Stimulated activated CD4-positive, alpha-beta T cell treated with anti-CD3 and anti-CD28 coated beads, Interleukin-12 subunit alpha, Interleukin-12 subunit beta, amount 100 ng/mL, for 4 hours (primary cell): ENCODE data around the gene ZNF575.

Experiments
- DNase-seq: peaks from one replicate; pipeline ENCODE4 v3.0.0-alpha.2; 2020

Gene ZNF575

DNA sequence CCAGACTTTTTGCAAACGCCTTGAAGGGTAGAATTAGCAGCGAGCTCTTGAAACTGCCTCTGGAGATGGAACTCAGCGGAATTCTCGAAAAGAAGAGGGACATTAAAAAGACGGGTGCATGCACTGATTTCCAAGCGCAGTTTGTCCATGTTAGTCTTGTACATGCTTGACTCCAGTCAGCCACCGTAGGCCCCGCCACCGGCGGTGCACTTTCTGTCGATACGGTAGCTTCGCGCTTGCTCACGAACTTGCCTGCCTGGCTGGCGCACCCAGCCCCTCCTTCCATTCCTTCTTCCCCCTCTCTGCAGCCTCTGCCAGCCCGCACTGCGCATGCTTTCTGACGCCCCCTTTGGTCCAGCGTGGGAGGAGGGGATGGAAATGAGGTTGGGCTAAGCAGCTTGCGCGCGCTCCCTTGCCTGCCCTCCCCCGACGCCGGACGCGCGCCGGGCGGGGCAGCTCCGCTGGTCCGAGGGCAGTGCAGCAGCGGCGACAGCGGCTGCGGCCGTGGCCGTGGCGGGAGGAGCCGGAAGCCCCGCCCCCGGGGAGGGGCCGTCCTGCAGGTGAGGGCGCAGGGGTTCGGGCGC, at the start of gene ZNF575:
ZNF575 (plus strand) TSS at position 227 of the 584 bp plus-strand sequence. CDS start 1,235 bp downstream, outside the sequence.
- DNase-seq = peak; percentile 84

DNA sequence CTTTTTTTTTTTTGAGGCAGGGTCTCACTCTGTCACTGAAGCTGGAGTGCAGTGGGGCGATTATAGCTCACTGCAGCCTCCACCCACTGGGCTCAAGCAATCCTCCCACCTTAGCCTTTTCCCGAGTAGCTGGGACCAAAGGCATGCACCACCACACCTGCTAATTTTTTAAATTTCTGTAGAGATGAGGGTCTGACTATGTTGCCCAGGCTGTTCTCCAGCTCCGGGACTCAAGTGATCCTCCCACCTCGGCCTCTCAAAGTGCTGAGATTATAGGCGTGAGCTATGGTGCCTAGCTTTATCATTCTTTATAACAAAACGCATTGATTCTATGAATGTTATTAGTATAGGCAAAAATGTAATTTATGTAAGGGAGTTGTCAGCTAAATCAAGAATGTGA, 49.7 kb upstream of the ZNF575 start:
- DNase-seq = no peak

GRCh38 chr19:43485951-43486350, 47.0 kb upstream of the ZNF575 start:
- no peak for DNase-seq

DNA sequence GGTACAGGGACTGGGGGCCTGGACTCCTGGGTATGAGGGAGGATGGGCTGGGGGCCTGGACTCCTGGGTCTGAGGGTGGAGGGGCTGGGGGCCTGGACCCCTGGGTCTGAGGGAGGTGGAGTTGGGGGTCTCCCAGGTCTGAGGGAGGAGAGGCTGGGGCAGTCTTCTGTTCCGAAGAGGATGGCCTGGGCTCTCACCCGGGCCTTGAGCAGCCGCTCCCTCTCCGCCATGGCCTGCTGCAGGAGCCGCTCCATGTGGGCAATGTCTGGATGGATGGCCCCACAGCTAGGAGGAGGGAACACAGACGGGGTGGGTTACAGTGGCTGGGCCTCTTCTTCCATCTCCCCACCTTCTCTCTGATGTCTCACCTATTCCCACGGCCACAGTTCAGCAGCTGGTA, 46.6 kb upstream of the ZNF575 start:
- DNase-seq = no peak

- DNase-seq = no peak
These were observed 44.8 kb upstream of the ZNF575 start for GRCh38 chr19:43488179-43488578.

DNA sequence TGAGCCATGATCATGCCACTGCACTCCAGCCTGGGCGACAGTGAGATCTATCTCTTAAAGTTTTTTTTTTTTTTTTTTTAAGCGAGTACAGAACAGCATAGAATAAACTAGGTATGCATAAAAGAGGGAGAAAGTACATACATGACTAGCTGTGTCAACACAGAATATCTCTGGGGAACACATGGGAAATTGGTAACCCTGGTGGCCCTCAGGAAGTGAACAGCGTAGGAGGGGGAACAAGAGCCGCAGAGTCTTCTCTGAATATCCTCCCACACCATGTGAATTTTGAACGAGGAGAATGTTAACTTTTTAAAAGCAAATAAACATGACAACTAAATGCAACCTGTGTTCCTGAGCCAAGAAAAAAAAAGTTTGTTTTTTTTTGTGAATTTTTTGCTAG, 43.7 kb upstream of the ZNF575 start:
- DNase-seq = no peak

- no peak for DNase-seq
These were observed 42.9 kb upstream of the ZNF575 start for GRCh38 chr19:43489979-43490599.

- DNase-seq = no peak
These were observed 42.2 kb upstream of the ZNF575 start for GRCh38 chr19:43490759-43491158.

DNA sequence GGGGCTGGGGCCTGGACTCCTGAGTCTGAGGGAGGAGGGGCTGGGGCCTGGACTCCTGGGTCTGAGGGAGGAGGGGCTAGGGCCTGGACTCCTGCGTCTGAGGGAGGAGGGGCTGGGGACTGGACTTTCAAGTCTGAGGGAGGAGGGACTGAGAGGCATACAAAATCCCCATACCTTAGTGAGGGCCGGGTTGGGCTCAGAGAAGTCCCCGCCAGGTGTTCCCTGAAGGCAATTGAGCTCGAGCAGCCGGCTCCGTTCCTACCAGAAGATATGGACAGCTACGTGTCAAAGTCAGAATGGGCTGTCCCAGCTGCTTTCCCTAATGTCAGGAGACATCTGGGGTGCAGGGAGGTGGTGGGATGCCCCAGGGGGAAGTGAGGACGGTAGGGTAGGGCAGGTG, 37.9 kb upstream of the ZNF575 start:
- DNase-seq = no peak

DNA sequence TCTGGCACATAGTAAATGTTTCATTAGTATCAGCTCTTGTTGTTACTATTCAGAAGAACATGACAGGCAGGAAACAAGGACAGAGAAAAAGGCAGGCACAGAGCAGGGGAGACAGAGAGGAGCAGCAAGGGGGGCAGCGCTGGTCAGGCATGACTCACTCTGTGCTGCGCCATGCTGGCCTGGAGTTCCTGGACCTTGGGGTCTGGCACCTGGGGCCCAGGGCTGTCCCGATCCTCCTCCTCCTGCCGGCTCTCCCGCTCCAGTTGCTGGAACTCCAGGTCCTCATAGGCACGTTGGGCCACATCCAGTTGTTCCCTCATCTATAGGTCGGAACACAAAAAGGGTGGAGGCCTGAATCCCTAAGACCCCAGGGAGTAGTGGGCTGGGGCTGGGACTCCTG, 36.0 kb upstream of the ZNF575 start:
- DNase-seq = no peak

DNA sequence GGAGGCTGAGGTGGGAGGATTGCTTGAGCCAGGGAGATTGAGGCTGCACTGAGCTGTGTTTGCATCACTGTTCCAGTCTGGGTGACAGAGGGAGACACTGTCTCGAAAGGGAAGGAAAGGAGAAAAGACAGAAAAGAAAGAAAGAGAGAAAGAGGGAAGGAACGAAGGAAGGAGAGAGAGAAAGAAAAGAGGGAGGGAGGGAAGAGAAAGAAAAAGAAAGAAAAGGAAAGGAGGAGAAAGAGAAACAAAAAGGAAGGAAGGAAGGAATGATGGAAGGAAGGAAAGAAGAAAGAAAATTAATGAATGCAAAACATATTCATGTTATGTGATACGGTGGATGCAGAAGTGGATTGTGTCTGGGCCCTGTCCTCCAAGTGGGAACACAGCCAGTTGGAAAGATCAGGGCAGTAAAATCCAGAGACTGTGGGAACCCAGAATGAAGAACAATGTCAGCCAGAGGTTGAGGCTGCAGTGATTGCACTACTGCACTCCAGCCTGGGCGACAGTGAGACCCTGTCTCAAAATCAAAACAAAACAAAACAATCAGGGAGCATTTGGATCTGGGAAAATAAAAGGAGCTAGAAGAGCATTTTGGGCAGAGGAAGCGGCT, 34.6 kb upstream of the ZNF575 start:
- no peak for DNase-seq

GRCh38 chr19:43499042-43499441, 33.9 kb upstream of the ZNF575 start:
- DNase-seq = no peak

DNA sequence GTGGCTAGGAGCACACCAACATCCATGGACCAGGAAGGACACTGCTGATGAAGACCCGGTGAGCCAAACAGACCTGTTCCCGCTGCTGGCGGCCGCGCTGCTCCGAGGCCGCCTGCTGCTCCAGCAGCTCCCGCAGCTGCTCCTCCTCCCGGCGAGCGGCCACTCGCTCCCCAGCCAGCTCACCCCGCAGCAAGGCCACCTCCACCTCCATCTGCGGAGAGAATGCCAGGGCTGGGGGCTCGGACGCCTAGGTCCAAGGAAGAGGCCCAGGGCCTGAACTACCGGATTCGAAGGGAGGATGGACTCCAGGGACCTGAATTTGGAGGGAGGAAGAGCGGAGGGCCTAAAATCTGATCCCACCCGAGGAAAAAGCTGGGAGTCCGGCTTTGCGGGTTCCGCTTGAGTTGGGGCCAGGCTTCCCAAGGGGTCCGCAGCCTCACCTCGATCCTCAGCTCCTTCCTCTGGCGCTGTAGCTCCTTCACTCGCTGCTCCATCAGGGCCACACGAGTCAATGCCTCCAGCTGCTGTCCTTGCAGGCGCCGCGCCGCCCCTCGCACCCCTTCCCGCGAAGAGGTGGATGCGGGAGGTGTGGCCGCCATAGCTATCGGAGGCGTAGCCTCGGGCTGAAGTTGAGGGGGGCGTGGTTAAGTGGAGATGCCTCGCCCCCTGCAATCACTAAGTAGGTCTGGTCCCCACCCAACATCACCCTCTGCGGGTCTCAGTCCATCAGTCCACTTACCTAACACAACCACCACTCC, 31.1 kb upstream of the ZNF575 start:
- DNase-seq = no peak

DNA sequence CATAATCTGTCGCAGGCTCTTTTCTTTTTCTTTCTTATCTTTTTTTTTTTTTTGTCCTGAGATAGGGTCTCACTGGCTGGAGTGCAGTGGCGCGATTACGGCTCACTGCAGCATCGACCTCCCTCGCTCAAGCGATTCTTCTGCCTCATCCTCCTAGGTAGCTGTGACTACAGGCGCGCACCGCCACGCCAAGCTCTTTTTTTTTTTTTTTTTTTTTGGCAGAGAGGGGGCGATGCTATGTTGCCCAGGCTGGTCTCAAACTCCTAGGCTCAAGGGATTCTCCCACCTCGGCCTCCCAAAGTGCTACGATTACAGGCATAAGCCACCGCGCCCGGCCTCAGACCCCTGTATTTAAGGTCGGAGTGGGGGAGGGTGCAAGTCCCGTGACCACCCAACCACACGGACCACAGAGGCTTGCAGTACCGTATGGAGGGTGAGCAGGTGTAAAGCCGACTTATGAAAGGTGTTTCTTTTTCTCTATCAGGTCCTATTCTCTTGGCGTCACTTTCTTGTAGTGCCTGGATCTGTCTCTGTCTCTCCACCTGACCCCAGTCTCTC, 30.5 kb upstream of the ZNF575 start:
- DNase-seq = no peak

- DNase-seq = peak; percentile 100
These were observed 29.2 kb upstream of the ZNF575 start for GRCh38 chr19:43503501-43504425.

GRCh38 chr19:43504426-43505185, 28.4 kb upstream of the ZNF575 start, which contains the start of gene PHLDB3:
Gene PHLDB3, minus strand, starts transcription at chr19:43504746. Its CDS starts 628 bp downstream, at chr19:43504118.
- peak; percentile 45 for DNase-seq

GRCh38 chr19:43505186-43505456, 27.9 kb upstream of the ZNF575 start:
- no peak for DNase-seq

GRCh38 chr19:43505941-43506340, 27.0 kb upstream of the ZNF575 start:
- DNase-seq = no peak

GRCh38 chr19:43506629-43507028, 26.4 kb upstream of the ZNF575 start:
- no peak for DNase-seq

DNA sequence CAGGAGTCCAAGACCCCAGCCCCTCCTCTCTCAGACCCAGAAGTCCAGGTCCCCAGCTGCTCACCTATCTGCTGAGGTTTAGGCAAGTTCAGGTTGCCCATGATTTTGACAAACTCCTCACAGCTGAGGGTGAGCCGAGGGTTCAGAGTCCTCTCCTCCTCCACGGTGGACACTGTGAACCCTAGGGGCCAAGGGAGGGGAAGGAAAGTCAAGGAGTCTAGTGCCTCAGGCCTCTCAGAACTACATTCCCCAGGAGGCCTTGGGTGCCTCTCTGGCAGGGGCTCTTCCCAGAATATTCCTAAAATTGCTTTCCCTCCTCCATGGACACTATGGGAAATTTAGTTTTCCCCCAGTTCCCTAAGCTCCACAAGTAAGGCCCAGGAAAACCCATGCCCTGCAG, 25.1 kb upstream of the ZNF575 start:
- no peak for DNase-seq

GRCh38 chr19:43510713-43511112, 22.3 kb upstream of the ZNF575 start:
- no peak for DNase-seq

GRCh38 chr19:43511324-43511723, 21.7 kb upstream of the ZNF575 start:
- DNase-seq = no peak
